H9 (cell line): ENCODE measurements around the gene SREK1IP1. TPM values are rescaled to one million over a fixed set of nuclear protein-coding genes. Genes with fewer than 3 reads are reported as not detected.
"Not testable (repeated sequence)": the region's sequence is repeated elsewhere in the genome, so short reads cannot be mapped to it uniquely, and the experiment has no call there.

Experiments
- DNase-seq: peaks from one replicate; pipeline ENCODE4 v3.0.0-alpha.2; 2017
- H2AFZ ChIP-seq: one replicate; pipeline ENCODE4 v1.6.1; 2013; ENCODE audit warnings: mild to moderate bottlenecking, low read length, control low read depth, moderate library complexity
- H2AK5ac ChIP-seq: 2 replicates; pipeline ENCODE4 v1.6.1; 2013; ENCODE audit warnings: low read length, control low read depth, mixed read lengths; ENCODE audit not compliant: insufficient read length
- H2BK120ac ChIP-seq: one replicate; pipeline ENCODE4 v1.6.1; 2013; ENCODE audit warnings: low read depth, mild to moderate bottlenecking, low read length, control low read depth, inconsistent platforms; ENCODE audit not compliant: poor library complexity, severe bottlenecking
- H2BK12ac ChIP-seq: 2 replicates; pipeline ENCODE4 v1.6.1; 2013; ENCODE audit warnings: low read length, control low read depth, mixed read lengths, low read depth; ENCODE audit not compliant: insufficient read length
- H2BK15ac ChIP-seq: 2 replicates; pipeline ENCODE4 v1.6.1; 2013; ENCODE audit warnings: low read depth, low read length, control low read depth
- H2BK20ac ChIP-seq: one replicate; pipeline ENCODE4 v1.6.1; 2013; ENCODE audit warnings: low read depth, mild to moderate bottlenecking, low read length, control low read depth, inconsistent platforms; ENCODE audit not compliant: poor library complexity, severe bottlenecking
- H2BK5ac ChIP-seq: 2 replicates; pipeline ENCODE4 v1.6.1; 2013; ENCODE audit warnings: low read length, control low read depth, mixed read lengths; ENCODE audit not compliant: insufficient read length
- H3K14ac ChIP-seq: 2 replicates; pipeline ENCODE4 v1.6.1; 2013; ENCODE audit warnings: low read length, control low read depth; ENCODE audit not compliant: insufficient read depth
- H3K18ac ChIP-seq: 2 replicates; pipeline ENCODE4 v1.6.1; 2013; ENCODE audit warnings: low read depth, mild to moderate bottlenecking, mixed read lengths, low read length, control low read depth; ENCODE audit not compliant: insufficient read length
- H3K23ac ChIP-seq: 2 replicates; pipeline ENCODE4 v1.6.1; 2013; ENCODE audit warnings: low read length, control low read depth, mixed read lengths, low read depth; ENCODE audit not compliant: insufficient read length
- H3K23me2 ChIP-seq: 2 replicates; pipeline ENCODE4 v1.6.1; 2013; ENCODE audit warnings: low read depth, mild to moderate bottlenecking, mixed read lengths, low read length, control low read depth; ENCODE audit not compliant: insufficient read length, poor library complexity, severe bottlenecking
- H3K27ac ChIP-seq: 2 replicates; pipeline ENCODE4 v1.5.1; 2013; ENCODE audit warnings: low read length, control low read depth, mixed read lengths, low read depth; ENCODE audit not compliant: insufficient read length
- H3K27me3 ChIP-seq: 2 replicates; pipeline ENCODE4 v1.6.1; 2013; ENCODE audit warnings: low read length, control low read depth, inconsistent platforms; ENCODE audit not compliant: insufficient read depth
- H3K4ac ChIP-seq: 2 replicates; pipeline ENCODE4 v1.6.1; 2013; ENCODE audit warnings: low read depth, mild to moderate bottlenecking, control low read depth, inconsistent platforms, low read length, moderate library complexity
- H3K4me1 ChIP-seq: 2 replicates; pipeline ENCODE4 v1.6.1; 2013; ENCODE audit warnings: low read length, control low read depth, inconsistent platforms; ENCODE audit not compliant: insufficient read depth
- H3K4me2 ChIP-seq: 2 replicates; pipeline ENCODE4 v1.6.1; 2013; ENCODE audit warnings: low read length, control low read depth, mixed read lengths; ENCODE audit not compliant: insufficient read length, insufficient read depth
- H3K56ac ChIP-seq: 2 replicates; pipeline ENCODE4 v1.6.1; 2013; ENCODE audit warnings: low read depth, mild to moderate bottlenecking, mixed read lengths, low read length, control low read depth; ENCODE audit not compliant: insufficient read length
- H3K79me1 ChIP-seq: 2 replicates; pipeline ENCODE4 v1.6.1; 2013; ENCODE audit warnings: low read depth, mild to moderate bottlenecking, moderate library complexity, low read length, control low read depth, inconsistent platforms; ENCODE audit not compliant: insufficient read depth, poor library complexity, severe bottlenecking
- H3K79me2 ChIP-seq: 2 replicates; pipeline ENCODE4 v1.6.1; 2013; ENCODE audit warnings: low read length, control low read depth, inconsistent platforms; ENCODE audit not compliant: insufficient read depth
- H3K9ac ChIP-seq: 2 replicates; pipeline ENCODE4 v1.6.1; 2013; ENCODE audit warnings: low read length, control low read depth, mixed read lengths; ENCODE audit not compliant: insufficient read length; ENCODE audit errors: extremely low read depth
- H3K9me3 ChIP-seq: one replicate; pipeline ENCODE4 v1.6.1; 2013; ENCODE audit warnings: low read depth, low read length, inconsistent platforms; ENCODE audit not compliant: control insufficient read depth
- H3T11ph ChIP-seq: one replicate; pipeline ENCODE4 v1.6.1; 2013; ENCODE audit warnings: mild to moderate bottlenecking, low read length, control low read depth, inconsistent platforms
- H4K20me1 ChIP-seq: one replicate; pipeline ENCODE4 v1.6.1; 2013; ENCODE audit not compliant: control insufficient read depth, insufficient read length, insufficient read depth
- H4K5ac ChIP-seq: 2 replicates; pipeline ENCODE4 v1.6.1; 2013; ENCODE audit warnings: low read depth, mild to moderate bottlenecking, mixed read lengths, low read length, control low read depth; ENCODE audit not compliant: insufficient read length
- H4K8ac ChIP-seq: replicated peaks from 2 replicates; pipeline ENCODE4 v1.6.1; 2013; ENCODE audit warnings: low read length, control low read depth, mixed read lengths, low read depth; ENCODE audit not compliant: insufficient read length
- H4K91ac ChIP-seq: 2 replicates; pipeline ENCODE4 v1.6.1; 2013; ENCODE audit warnings: low read depth, mild to moderate bottlenecking, moderate library complexity, mixed read lengths, low read length, control low read depth; ENCODE audit not compliant: insufficient read length
- H3K27ac Mint-ChIP-seq, 3 experiments: 2 replicates in 2 of 3; 3 replicates in 1 of 3; pipeline ENCODE4 v1.8.0; 2020 to 2021; ENCODE audit warnings: mixed read lengths in 3 of 3, mild to moderate bottlenecking in 1 of 3, moderate library complexity in 1 of 3
- H3K27me3 Mint-ChIP-seq: 2 replicates; pipeline ENCODE4 v1.8.0; 2021; ENCODE audit warnings: low read depth, mild to moderate bottlenecking, moderate library complexity, mixed read lengths
- H3K36me3 Mint-ChIP-seq, 3 experiments: 2 replicates in 2 of 3; 3 replicates in 1 of 3; pipeline ENCODE4 v1.8.0; 2020 to 2021; ENCODE audit warnings: low read depth in 3 of 3, mixed read lengths in 3 of 3; ENCODE audit not compliant: insufficient read depth in 1 of 3
- H3K4me1 Mint-ChIP-seq, 2 experiments: 2 replicates each; pipeline ENCODE4 v1.8.0; 2020; ENCODE audit warnings: mixed read lengths in 2 of 2
- H3K4me3 Mint-ChIP-seq, 2 experiments: 2 replicates in 1 of 2; 3 replicates in 1 of 2; pipeline ENCODE4 v1.8.0; 2020 to 2021; ENCODE audit warnings: mild to moderate bottlenecking in 2 of 2, mixed read lengths in 2 of 2, moderate library complexity in 1 of 2
- H3K9me3 Mint-ChIP-seq, 2 experiments: 2 replicates in 1 of 2; 3 replicates in 1 of 2; pipeline ENCODE4 v1.8.0; 2020; ENCODE audit warnings: mild to moderate bottlenecking in 2 of 2, mixed read lengths in 2 of 2, moderate library complexity in 1 of 2
- CTCF ChIP-seq: fragments of 200-600 bp; sonication (generic); conservative IDR thresholded peaks from 3 replicates; pipeline ENCODE4 v1.8.0; 2021; ENCODE audit warnings: antibody characterized with exemption, mild to moderate bottlenecking
- WGBS: extraction: QIAGEN DNeasy Blood & Tissue Kit; methylation state at CpG from one replicate; pipeline ENCODE4 v1.1.7; 2013; ENCODE audit warnings: missing lambda C conversion rate, low lambda C conversion rate, mixed read lengths; ENCODE audit not compliant: insufficient read length; ENCODE audit errors: extremely low coverage; 5-methylcytosine and 5-hydroxymethylcytosine counted together
- total RNA-seq: library from RNA; stranded (reverse); gene quantifications from 2 replicates; pipeline ENCODE4 v1.2.1, GENCODE V29; 2021

Gene SREK1IP1
- total RNA-seq, 1 experiment from 2014 or later: 28.6 TPM

DNA sequence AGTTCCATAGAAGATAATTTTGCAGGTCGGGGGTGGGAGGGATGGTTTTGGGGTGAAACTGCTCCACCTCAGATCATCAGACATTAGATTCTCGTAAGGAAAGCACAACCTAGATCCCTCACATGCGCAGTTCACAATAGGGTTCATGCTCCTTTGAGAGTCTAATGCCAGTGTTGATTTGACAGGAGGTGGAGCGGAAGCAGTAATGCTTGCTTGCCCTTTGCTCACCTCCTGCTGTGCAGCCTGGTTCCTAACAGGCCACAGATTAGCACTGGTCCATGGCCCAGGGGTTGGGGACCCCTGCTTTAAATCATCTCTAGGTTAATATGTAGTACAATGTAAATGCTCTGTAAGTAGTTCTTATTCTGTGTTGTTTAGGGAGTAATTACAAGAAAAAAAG lies 67.7 kb downstream of the SREK1IP1 start:
- Histone ChIP-seq H2BK5ac (no peak overlapping the region), H2BK12ac (no peak overlapping the region), H3K4me1 (peaks cover 1% of the 10 kb centered on the region; the same call in 1 of the 2 replicates), H2BK15ac (no peak overlapping the region), H4K20me1 (no peaks in the 10 kb centered on the region), H3K14ac (no peak overlapping the region), H4K5ac (no peak overlapping the region), H3K18ac (no peak overlapping the region), H4K91ac (no peak overlapping the region), H3K9me3 (no peaks in the 10 kb centered on the region), H3K79me1 (no peaks in the 10 kb centered on the region), H2AFZ (no peak overlapping the region), H3K27me3 (no peaks in the 10 kb centered on the region), H2BK20ac (no peak overlapping the region), H3K27ac (no peak overlapping the region), H3K23ac (no peak overlapping the region), H3T11ph (no peak overlapping the region), H4K8ac (no peak overlapping the region), H3K9ac (no peak overlapping the region), H3K23me2 (no peaks in the 10 kb centered on the region), H3K4me2 (no peak overlapping the region), H2BK120ac (no peak overlapping the region), H3K56ac (no peak overlapping the region), H2AK5ac (no peak overlapping the region), H3K79me2 (no peaks in the 10 kb centered on the region), H3K4ac (no peak overlapping the region)
- no peak for TF ChIP-seq CTCF
- Mint-ChIP-seq H3K4me1 (peaks cover 19 to 21% of the 10 kb centered on the region in 2 experiments), H3K9me3 (peaks cover 19 to 26% of the 10 kb centered on the region in 2 experiments), H3K36me3 (peaks cover 18 to 37% (median 32%) of the 10 kb centered on the region in 3 experiments), H3K27me3 (no peaks in the 10 kb centered on the region), H3K27ac (no peak overlapping the region), H3K4me3 (no peak overlapping the region)
- WGBS: no CpG with 5 or more reads among the region's 4 CpGs
- DNase-seq: no peak

DNA sequence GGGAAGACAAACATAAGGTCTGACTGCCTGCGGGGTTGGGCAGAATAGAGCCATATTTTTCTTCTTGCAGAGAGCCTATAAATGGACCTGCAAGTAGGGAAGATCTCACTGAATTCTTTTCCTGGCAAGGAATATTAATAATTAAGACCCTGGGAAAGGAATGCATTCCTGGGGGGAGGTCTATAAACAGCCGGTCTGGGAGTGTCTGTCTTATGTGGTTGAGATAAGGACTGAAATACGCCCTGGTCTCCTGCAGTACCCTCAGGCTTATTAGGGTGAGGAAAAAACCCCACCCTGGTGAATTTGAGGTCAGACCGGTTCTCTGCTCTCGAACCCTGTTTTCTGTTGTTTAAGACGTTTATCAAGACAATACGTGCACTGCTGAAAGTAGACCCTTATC lies 72.1 kb downstream of the SREK1IP1 start:
- H2AFZ ChIP-seq, H3K27me3 Mint-ChIP-seq: not testable (repeated sequence)
- WGBS: no CpG with 5 or more reads among the region's 7 CpGs

More for the DNA sequence above, 72.1 kb downstream of the SREK1IP1 start:
- H2AK5ac ChIP-seq, H3K14ac ChIP-seq, H3K9ac ChIP-seq, H3K23me2 ChIP-seq, DNase-seq, H3K9me3 ChIP-seq, H3K4me2 ChIP-seq, H2BK5ac ChIP-seq, H2BK20ac ChIP-seq, H2BK15ac ChIP-seq, H3K4me1 Mint-ChIP-seq, H4K8ac ChIP-seq, H3K18ac ChIP-seq, H2BK120ac ChIP-seq, H3K27ac ChIP-seq, H3T11ph ChIP-seq, H3K27me3 ChIP-seq, H3K4ac ChIP-seq, H3K79me2 ChIP-seq, H4K5ac ChIP-seq, H3K4me3 Mint-ChIP-seq, H3K23ac ChIP-seq, H4K20me1 ChIP-seq, H3K27ac Mint-ChIP-seq, H3K56ac ChIP-seq, H3K79me1 ChIP-seq, H3K4me1 ChIP-seq, H2BK12ac ChIP-seq, H4K91ac ChIP-seq: not testable (repeated sequence)
- H3K9me3 Mint-ChIP-seq: peaks cover 28 to 39% of the 10 kb centered on the region in 2 experiments
- peaks cover 26 to 52% (median 46%) of the 10 kb centered on the region in 3 experiments for H3K36me3 Mint-ChIP-seq
